ENCODE data around the gene SVOPL.

Gene SVOPL

DNA sequence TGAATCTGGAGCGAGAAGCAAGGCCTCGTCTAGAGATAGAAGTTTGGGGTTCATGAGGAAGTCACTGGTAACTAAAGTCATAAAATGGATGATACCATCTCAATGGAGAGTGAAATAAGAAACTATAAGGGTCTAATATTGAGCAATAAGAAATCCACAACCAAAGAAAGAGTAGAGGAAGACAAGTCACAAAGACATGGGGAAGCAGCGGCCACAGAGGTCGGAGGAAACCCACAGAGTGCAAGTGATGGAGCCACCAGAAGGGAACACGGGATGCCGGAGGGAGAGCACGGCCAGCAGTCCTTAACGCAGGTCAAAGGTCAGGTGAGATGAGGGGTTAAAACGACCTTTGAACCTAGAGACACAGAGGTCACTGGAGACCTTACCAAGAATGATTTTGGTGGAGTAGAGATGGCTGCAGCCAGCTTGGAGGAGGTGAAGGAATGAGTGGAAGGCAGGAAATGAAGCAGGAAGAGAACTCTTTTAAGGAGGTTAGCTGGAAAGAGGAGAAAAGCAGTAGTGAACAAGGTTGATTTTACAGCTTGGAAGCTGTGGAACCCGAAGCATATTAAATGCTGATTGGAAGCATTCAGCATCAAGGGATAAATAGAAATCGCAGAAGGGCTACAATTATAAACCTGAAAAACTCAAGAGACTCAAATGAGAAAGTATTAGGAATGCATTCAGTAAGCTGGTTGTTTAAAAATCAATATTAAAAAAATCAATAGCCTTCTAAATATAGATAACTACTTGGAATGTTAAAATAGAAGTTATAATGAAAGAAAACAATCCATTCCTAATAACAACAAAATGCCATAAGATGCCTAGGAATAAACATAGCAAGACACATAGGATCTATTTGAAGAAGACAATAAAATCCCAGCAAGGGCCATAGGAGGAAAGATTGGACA lies 93.7 kb downstream of the SVOPL start:
- no peak for DNase-seq (ENCODE audit: low read depth)

GRCh38 chr7:138606236-138606635 lies 94.9 kb downstream of the SVOPL start:
- DNase-seq (ENCODE audit: low read depth), result no peak

GRCh38 chr7:138603549-138604318 lies 97.4 kb downstream of the SVOPL start:
- DNase-seq (ENCODE audit: low read depth), result no peak

GRCh38 chr7:138602451-138602850 lies 98.7 kb downstream of the SVOPL start:
- DNase-seq (ENCODE audit: low read depth), result no peak

DNA sequence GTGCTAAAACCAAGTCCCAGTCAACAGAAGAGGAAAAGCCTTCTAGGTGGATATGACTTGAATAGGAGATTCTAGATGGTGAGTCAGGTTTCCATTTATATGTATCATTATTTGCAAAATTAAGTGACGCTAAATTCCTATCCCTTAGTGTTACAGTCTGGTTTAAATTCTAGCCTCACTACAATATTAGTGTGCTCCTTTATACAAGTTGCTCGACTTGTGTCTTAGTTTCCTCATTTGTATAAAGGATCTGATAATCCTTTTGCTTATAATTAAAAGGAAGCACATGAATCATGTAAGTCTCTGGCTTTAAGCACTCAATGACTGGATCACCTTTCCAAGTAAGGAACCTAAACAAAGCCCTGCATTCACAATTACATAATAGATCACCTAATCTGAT lies 105.7 kb downstream of the SVOPL start:
- DNase-seq (ENCODE audit: low read depth), result no peak

DNA sequence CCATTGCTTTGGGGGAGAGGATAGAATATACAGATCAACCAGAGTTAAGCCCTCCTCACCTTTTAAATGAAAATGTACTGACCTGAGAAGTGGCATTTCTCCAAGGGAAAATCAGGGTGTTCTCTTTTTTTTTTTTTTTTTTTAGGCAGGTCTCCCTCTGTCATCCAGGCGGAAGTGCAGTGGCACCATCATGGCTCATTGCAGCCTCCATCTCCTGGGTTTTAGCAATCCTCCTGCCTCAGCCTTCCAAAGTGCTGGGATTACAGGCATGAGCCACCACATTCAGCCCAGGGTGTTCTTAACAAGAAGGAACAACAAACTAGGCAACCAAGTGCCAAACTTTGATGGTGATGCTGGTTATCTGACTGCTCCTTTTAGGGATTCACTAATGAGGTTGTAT lies 111.0 kb downstream of the SVOPL start:
- DNase-seq (ENCODE audit: low read depth), result no peak

DNA sequence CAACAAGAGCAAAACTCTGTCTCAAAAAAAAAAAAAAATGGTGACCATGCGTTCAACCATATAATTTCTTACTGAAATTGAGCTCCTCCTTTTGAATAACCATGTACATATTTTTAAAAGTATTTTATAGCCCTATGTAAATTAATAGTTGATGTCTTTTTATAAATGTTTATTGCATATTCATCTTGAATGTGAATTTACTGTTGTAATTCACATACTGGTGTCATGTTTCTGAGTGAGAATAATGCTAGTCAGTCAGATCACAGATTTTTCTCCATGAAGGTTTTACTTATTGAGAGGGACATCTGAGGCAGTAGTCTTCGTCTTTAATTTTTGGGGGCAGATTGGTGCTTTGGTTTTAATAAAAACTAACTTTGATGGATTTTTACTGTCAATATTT lies 112.2 kb downstream of the SVOPL start:
- DNase-seq (ENCODE audit: low read depth), result no peak

GRCh38 chr7:138587485-138587884 lies 113.7 kb downstream of the SVOPL start:
- no peak for DNase-seq (ENCODE audit: low read depth)

DNA sequence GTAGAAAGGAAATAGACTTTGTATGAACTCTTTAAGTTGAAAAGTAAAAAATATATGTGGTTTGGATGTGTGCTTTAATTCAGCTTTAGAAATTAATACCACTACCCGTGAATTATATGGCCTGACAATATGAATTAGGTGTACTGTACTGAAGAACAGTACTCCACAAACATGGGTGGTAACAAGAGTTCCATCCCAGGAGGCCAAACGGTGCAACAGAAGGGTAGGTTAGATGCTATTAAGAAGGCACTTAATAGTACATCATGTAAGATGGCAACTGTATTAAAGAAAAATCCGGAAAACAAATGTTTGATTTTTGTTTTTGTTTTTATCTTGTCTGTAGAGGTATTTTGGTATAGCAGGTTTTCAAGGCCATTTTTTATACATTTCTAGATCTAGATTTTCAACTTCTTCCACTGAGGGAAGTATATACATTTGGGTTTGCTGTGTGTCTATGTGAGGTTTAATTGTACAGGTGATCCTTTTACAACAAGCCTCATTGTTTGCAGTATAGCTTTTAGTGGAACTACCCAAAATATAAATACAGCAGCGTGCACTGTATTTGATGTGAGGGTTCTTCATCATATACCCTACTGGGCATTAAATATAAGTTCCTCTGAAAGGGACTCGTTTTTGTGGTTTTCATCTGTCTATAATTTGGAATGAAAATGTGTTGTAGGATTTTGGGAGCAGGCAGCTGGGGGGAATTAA lies 115.7 kb downstream of the SVOPL start:
- DNase-seq (ENCODE audit: low read depth), result no peak

DNA sequence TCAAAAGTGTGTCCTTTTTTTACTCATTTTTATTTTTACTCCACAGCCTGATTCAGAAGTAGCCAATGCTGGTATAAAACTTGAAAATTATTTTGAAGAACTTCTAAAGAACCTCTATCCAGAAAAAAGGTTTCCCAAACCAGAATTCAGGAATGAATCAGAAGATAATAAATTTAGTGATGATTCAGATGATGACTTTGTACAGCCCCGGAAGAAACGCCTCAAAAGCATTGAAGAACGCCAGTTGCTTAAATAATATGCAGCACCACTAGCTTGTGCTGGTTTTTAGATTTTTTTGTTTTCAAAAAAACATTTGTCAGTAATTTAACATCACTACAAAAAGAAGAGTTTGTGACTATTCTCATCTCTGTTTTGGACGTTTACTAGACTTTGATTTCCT lies 116.5 kb downstream of the SVOPL start:
- DNase-seq (ENCODE audit: low read depth), result no peak

DNA sequence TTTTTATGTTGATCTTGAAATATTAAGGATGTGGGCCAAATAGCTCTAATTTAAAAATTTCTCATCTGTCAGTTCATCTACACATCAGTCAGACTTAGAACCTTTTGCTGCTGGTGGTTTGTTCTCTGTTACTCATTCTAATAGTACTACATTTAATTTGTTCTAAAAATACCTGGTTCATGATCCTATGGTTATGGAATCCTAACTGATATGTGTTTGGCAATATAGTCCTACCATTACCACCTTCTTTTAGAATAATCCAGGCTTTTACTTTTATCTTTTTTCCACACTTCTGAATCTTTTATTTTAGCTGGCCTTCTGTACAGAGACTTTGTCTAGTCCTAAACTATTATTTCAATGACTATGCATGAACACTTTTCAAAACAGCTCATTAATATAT lies 116.9 kb downstream of the SVOPL start:
- no peak for DNase-seq (ENCODE audit: low read depth)

DNA sequence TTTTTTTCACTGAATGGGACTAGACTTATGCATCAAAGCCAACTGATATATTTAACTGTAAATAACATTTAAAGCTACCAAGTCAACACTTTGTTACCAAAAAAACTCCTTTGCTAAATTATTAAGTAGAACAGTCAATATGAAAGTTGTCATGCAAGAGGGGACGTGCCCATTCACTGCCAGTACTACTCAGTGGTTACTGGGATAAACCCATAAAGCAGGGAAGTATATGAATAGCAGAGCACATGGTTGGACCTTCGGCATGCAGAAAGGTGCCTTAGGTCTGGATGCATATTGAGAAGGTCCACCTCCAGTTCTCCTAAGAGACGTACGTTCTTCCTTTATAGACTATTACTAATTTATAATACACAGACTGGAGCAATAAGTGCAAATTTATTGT lies 120.1 kb downstream of the SVOPL start:
- DNase-seq (ENCODE audit: low read depth), result no peak

DNA sequence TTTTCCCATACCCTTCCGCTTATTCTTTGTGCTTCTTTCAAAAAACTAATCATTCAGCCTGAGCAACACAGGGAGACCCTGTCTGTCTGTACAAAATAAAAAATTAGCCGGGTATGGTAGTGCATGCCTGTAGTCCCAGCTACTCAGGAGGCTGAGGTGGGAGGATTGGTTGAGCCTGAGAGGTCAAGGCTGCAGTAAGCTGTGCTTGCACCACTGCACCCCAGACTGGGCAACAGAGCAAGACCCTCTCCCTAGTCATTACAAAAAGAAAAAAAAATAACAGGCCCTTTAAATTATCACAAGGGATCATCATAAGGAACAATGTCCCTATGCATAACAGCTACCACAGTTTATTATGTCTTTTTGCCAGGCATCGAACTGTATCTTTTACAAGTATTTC lies 121.5 kb downstream of the SVOPL start:
- DNase-seq (ENCODE audit: low read depth), result no peak

DNA sequence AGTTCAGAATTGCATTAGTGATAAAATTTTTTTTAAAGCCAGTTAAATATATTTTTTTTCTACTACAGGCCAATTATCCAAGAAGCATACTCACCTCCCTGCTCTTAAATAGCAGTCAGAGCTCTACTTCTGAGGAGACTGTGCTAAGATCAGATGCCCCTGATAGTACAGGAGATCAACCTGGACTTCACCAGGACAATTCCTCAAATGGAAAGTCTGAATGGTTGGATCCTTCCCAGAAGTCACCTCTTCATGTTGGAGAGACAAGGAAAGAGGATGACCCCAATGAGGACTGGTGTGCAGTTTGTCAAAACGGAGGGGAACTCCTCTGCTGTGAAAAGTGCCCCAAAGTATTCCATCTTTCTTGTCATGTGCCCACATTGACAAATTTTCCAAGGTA lies 122.0 kb downstream of the SVOPL start:
- DNase-seq (ENCODE audit: low read depth), result no peak

DNA sequence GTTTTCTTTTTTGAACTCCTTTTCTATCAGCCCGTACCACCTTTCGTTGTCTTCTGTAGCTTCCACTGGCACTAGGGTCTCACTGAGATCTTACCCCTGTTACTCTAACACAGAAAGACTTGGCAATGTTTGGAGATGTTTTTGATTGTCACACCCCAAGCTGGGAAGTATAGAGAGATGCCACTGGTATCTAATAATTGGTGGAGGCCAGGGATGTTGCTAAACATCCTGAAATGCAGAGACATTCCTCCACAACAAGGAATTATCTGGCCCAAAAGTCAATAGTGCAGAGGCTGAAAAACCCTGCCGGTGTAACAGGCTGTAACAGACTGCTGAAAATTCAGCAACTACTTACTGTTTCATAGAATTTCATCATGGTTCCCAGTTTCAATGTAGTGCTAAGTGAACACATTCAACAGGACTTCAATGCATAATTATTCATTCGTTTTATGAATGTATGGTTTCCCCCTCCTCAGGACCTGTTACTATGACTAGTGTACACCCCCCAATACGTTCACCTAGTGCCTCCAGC lies 125.2 kb downstream of the SVOPL start:
- no peak for DNase-seq (ENCODE audit: low read depth)

GRCh38 chr7:138573741-138574140 lies 127.4 kb downstream of the SVOPL start:
- no peak for DNase-seq (ENCODE audit: low read depth)

DNA sequence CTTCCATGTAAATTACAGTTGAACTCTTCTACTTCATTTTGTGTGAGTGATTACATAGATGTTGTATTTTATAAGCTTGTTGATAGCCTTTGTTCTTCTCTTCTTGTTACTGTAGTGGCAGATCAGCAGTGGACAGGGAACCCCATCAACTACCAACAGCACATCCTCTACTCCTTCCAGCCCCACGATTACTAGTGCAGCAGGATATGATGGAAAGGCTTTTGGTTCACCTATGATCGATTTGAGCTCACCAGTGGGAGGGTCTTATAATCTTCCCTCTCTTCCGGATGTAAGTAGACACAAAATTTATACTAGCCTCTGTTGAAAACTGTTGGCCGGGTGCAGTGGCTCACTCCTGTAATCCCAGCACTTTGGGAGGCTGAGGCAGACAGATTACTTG lies 130.4 kb downstream of the SVOPL start:
- no peak for DNase-seq (ENCODE audit: low read depth)

GRCh38 chr7:138569418-138569817 lies 131.7 kb downstream of the SVOPL start:
- no peak for DNase-seq (ENCODE audit: low read depth)

DNA sequence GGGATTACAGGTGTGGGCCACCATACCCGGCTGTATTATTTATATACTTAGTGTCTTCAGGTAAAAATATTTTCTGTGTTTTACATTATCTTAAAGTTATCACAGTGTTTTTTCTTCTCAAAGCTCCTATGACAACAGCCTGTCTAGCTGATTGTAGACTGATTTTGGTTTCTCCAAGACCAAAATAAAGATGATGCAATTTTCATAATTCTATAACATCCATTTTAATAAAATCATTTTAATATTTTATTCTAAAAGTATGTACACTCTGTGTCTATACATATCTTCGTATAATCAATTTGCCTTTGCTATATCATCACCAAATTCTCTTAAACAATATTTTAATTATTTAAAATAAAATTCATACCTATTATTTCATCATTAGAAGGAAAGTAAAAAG lies 132.5 kb downstream of the SVOPL start:
- no peak for DNase-seq (ENCODE audit: low read depth)

- DNase-seq (ENCODE audit: low read depth), result no peak
These were observed 135.6 kb downstream of the SVOPL start for GRCh38 chr7:138565451-138566114.

- DNase-seq (ENCODE audit: low read depth), result no peak
These were observed 136.1 kb downstream of the SVOPL start for GRCh38 chr7:138565071-138565450.

DNA sequence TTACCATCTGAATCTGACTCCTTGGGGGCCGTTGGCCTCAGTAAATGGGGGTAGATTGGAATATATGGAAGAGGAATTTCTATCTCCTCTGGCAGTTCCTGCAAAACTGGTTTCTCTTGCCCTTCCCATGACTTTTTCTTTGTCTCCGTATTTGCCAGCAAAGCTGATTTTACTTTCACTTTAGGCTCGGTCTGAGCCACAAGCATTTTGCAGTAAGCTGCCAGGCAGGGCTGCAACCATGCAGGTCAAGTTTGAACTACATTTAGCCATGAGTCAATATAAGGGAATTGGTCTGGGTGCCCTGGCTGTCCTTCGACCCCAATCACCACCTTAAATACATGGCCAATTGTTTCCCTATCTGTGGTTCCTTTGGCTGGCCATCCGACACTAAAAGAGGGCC lies 136.8 kb downstream of the SVOPL start:
- no peak for DNase-seq (ENCODE audit: low read depth)
